ENCODE results near the gene SLC35F4. TPM values are rescaled to one million over a fixed set of nuclear protein-coding genes. Genes with fewer than 3 reads are reported as not detected.

The SLC35F4 gene
- total RNA-seq, 1 experiment from 2014 or later: not detected

DNA sequence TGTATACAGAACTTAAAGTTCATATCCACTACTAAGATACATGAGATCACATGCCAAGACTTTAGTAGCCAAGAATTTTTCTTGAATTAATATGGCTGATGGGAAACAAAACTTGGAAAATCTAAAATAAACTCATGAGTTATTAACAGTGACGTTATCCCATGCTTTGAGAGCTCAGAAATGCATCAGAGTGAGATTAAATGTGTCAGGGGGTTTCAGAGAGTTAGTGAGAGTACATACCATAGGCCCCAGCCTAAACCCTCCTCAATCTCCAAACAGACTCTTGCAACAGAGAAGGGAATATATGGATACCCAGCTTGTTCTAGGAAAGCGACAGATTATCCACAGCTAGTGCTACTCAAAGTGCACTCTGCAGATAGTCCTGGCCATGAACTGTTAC is 19.3 kb downstream of the SLC35F4 start:
- DNase-seq: no peak
- Histone ChIP-seq H3K27me3 (ENCODE audit: low read length) (no peaks in the 10 kb centered on the region), H3K27ac (ENCODE audit: low read length) (no peak overlapping the region), H3K4me2 (ENCODE audit: low read depth, low read length, poor library complexity, severe bottlenecking) (no peak overlapping the region), H3K9ac (ENCODE audit: low read length) (no peak overlapping the region), H3K36me3 (ENCODE audit: insufficient read depth, low read length) (no peaks in the 10 kb centered on the region), H4K20me1 (ENCODE audit: insufficient read depth, low read depth, low read length) (no peaks in the 10 kb centered on the region), H3K4me1 (ENCODE audit: low read length) (no peaks in the 10 kb centered on the region), H3K4me3 (ENCODE audit: low read length) (no peak overlapping the region), H3K9me3 (ENCODE audit: low read length) (no peaks in the 10 kb centered on the region), H2AFZ (ENCODE audit: low read length) (no peak overlapping the region), H3K9me2 (replicated peaks; ENCODE audit: insufficient read depth, low read length) (no peaks in the 10 kb centered on the region), H3K79me2 (ENCODE audit: low read length) (no peaks in the 10 kb centered on the region)

DNA sequence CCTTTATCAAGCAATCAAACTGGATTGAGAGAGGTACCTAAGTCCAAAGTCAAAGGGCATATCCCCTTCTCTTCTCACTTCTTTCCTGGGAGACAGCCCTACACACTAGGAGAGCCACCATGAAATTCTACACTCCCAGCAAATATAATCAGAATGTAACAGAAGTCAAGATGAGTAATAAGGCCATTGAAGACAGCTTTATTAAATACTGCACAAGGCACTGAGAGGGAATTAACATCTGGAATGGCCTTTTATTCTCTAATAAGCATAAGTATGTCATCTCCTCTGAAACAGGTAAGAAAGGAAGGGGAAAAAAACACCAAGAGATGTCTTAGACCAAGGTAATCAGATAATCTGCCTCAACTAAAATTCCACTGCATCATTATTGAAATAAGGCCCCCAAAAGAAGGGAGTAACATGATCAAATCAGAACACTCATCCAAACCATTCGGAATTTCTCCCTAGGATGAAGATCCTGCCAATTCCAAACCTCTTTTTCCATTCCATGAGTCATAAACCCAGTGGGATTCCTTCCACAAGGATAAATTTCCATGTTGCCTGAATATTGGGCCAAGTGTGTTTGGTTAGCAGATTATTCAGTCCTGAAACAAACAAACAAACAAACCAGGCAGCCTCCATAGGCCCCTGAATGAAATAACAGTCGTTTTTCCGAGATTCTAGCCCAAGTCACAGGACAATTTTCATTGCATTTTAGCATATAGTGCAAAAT is 19.9 kb downstream of the SLC35F4 start:
- Histone ChIP-seq H2AFZ (ENCODE audit: low read length) (no peak overlapping the region), H3K4me3 (ENCODE audit: low read length) (no peak overlapping the region), H3K4me1 (ENCODE audit: low read length) (no peaks in the 10 kb centered on the region), H3K9me3 (ENCODE audit: low read length) (no peaks in the 10 kb centered on the region), H3K27me3 (ENCODE audit: low read length) (no peaks in the 10 kb centered on the region), H3K9me2 (replicated peaks; ENCODE audit: insufficient read depth, low read length) (no peaks in the 10 kb centered on the region), H3K4me2 (ENCODE audit: low read depth, low read length, poor library complexity, severe bottlenecking) (no peak overlapping the region), H3K79me2 (ENCODE audit: low read length) (no peaks in the 10 kb centered on the region), H3K27ac (ENCODE audit: low read length) (no peak overlapping the region), H3K36me3 (ENCODE audit: insufficient read depth, low read length) (no peaks in the 10 kb centered on the region), H4K20me1 (ENCODE audit: insufficient read depth, low read depth, low read length) (no peaks in the 10 kb centered on the region), H3K9ac (ENCODE audit: low read length) (no peak overlapping the region)
- DNase-seq: no peak

DNA sequence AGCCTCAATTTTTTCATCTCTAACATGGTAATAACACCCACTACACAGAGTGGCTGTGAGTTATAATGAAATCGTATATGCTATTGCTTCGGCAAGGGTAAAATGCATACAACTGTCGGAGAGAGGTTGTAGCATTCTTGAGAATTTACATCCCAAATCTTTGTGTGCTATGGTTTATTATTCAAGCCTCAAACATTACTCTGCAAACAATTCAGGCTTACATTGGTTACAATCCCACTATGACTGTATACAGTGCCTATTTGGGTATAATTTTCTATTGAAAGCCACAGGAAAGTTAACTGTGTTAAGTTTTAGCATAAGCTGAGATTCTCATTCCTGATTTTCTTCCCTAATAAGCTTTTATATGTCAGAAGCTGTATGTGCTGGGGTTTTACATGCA is 20.6 kb downstream of the SLC35F4 start:
- H3K9me3 ChIP-seq (ENCODE audit: low read length): no peaks in the 10 kb centered on the region

DNA sequence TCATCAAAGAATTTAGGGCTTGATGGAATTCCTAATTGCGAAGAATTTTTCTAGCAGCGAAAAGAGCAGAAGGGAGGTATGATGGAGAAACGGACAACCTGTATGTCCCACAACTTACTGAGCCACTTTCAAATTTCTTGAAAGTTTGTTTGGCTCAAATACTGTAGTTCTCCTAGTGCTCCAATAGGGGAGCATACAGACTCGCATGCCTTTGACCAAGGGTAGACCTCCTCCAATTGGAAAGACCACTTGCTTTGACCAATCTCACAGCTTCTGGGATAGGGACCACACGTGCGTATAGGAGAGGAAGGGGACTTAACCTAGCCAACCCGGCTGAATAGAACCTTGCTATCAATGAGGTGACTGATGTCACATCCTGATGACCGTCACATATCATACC is 28.6 kb downstream of the SLC35F4 start:
- Histone ChIP-seq H3K9me3 (ENCODE audit: low read length) (no peaks in the 10 kb centered on the region), H3K27ac (ENCODE audit: low read length) (no peak overlapping the region), H3K36me3 (ENCODE audit: insufficient read depth, low read length) (no peaks in the 10 kb centered on the region), H3K4me3 (ENCODE audit: low read length) (no peak overlapping the region), H3K4me2 (ENCODE audit: low read depth, low read length, poor library complexity, severe bottlenecking) (no peak overlapping the region), H3K9me2 (replicated peaks; ENCODE audit: insufficient read depth, low read length) (no peaks in the 10 kb centered on the region), H3K4me1 (ENCODE audit: low read length) (no peaks in the 10 kb centered on the region; the same call in 1 of the 2 replicates), H3K79me2 (ENCODE audit: low read length) (no peaks in the 10 kb centered on the region), H2AFZ (ENCODE audit: low read length) (no peak overlapping the region), H4K20me1 (ENCODE audit: insufficient read depth, low read depth, low read length) (no peaks in the 10 kb centered on the region), H3K9ac (ENCODE audit: low read length) (no peak overlapping the region), H3K27me3 (ENCODE audit: low read length) (no peaks in the 10 kb centered on the region)
- no peak for DNase-seq

More for the DNA sequence above, 20.6 kb downstream of the SLC35F4 start:
- H3K9ac ChIP-seq (ENCODE audit: low read length): no peak overlapping the region
- H4K20me1 ChIP-seq (ENCODE audit: insufficient read depth, low read depth, low read length): no peaks in the 10 kb centered on the region
- no peak overlapping the region for H3K4me3 ChIP-seq (ENCODE audit: low read length)
- H3K79me2 ChIP-seq (ENCODE audit: low read length): no peaks in the 10 kb centered on the region
- H3K36me3 ChIP-seq (ENCODE audit: insufficient read depth, low read length): no peaks in the 10 kb centered on the region
- no peak overlapping the region for H3K4me2 ChIP-seq (ENCODE audit: low read depth, low read length, poor library complexity, severe bottlenecking)
- H3K4me1 ChIP-seq (ENCODE audit: low read length): no peaks in the 10 kb centered on the region
- H3K27ac ChIP-seq (ENCODE audit: low read length): no peak overlapping the region
- no peak overlapping the region for H2AFZ ChIP-seq (ENCODE audit: low read length)
- DNase-seq: no peak
- H3K27me3 ChIP-seq (ENCODE audit: low read length): no peaks in the 10 kb centered on the region
- H3K9me2 ChIP-seq (replicated peaks; ENCODE audit: insufficient read depth, low read length): no peaks in the 10 kb centered on the region

DNA sequence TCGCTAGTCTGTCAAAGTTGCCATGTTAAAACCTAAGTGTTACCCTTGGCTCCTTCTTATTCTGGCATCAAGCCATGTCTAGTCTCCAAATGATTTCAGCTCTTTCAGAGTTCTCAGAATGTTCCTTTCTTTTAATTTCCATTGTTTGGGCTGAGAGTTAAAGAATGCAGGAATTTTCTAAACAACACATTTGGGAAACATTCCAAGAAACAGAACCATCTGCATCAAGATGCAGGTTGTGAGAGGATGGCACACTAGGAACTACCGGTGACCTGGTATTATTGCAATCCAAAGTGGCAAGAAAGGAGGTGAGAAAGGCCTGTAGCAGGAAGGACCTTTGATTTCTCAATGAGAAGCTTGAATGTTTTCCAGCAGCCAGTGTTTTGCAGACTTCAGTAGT is 30.1 kb downstream of the SLC35F4 start:
- H4K20me1 ChIP-seq (ENCODE audit: insufficient read depth, low read depth, low read length): no peaks in the 10 kb centered on the region
- no peaks in the 10 kb centered on the region for H3K9me3 ChIP-seq (ENCODE audit: low read length)
- no peaks in the 10 kb centered on the region for H3K36me3 ChIP-seq (ENCODE audit: insufficient read depth, low read length)
- no peak overlapping the region for H3K4me3 ChIP-seq (ENCODE audit: low read length)
- no peak for DNase-seq
- H3K4me1 ChIP-seq (ENCODE audit: low read length): no peaks in the 10 kb centered on the region; the same call in 1 of the 2 replicates
- no peak overlapping the region for H2AFZ ChIP-seq (ENCODE audit: low read length)
- no peak overlapping the region for H3K9ac ChIP-seq (ENCODE audit: low read length)
- H3K27ac ChIP-seq (ENCODE audit: low read length): no peak overlapping the region
- no peaks in the 10 kb centered on the region for H3K79me2 ChIP-seq (ENCODE audit: low read length)
- H3K9me2 ChIP-seq (replicated peaks; ENCODE audit: insufficient read depth, low read length): no peaks in the 10 kb centered on the region
- no peaks in the 10 kb centered on the region for H3K27me3 ChIP-seq (ENCODE audit: low read length)
- H3K4me2 ChIP-seq (ENCODE audit: low read depth, low read length, poor library complexity, severe bottlenecking): no peak overlapping the region

DNA sequence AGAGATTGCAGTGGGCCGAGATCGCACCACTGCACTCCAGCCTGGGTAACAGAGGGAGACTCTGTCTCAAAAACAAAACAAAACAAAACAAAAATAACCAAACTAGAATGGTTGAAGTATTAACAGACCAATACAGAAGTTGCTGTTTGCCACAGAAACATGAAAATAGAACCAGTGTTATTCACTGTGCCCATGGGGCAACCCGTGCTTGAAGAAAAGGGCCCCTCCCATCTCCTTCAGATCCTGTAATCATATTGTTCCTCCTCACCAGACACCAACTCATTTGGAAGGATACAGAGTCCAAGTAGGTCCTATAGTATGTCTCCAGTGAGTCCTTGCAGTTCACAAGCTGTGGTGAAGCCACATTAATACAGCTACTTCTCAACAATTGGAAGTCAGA is 30.9 kb downstream of the SLC35F4 start:
- H4K20me1 ChIP-seq (ENCODE audit: insufficient read depth, low read depth, low read length): no peaks in the 10 kb centered on the region
- no peak overlapping the region for H3K4me3 ChIP-seq (ENCODE audit: low read length)
- no peak overlapping the region for H3K27ac ChIP-seq (ENCODE audit: low read length)
- H3K9ac ChIP-seq (ENCODE audit: low read length): no peak overlapping the region
- no peaks in the 10 kb centered on the region for H3K36me3 ChIP-seq (ENCODE audit: insufficient read depth, low read length)
- DNase-seq: no peak
- no peaks in the 10 kb centered on the region for H3K27me3 ChIP-seq (ENCODE audit: low read length)
- no peak overlapping the region for H2AFZ ChIP-seq (ENCODE audit: low read length)
- H3K79me2 ChIP-seq (ENCODE audit: low read length): no peaks in the 10 kb centered on the region
- no peaks in the 10 kb centered on the region; the same call in 1 of the 2 replicates for H3K4me1 ChIP-seq (ENCODE audit: low read length)
- H3K4me2 ChIP-seq (ENCODE audit: low read depth, low read length, poor library complexity, severe bottlenecking): no peak overlapping the region
- H3K9me3 ChIP-seq (ENCODE audit: low read length): no peaks in the 10 kb centered on the region
- H3K9me2 ChIP-seq (replicated peaks; ENCODE audit: insufficient read depth, low read length): no peaks in the 10 kb centered on the region

DNA sequence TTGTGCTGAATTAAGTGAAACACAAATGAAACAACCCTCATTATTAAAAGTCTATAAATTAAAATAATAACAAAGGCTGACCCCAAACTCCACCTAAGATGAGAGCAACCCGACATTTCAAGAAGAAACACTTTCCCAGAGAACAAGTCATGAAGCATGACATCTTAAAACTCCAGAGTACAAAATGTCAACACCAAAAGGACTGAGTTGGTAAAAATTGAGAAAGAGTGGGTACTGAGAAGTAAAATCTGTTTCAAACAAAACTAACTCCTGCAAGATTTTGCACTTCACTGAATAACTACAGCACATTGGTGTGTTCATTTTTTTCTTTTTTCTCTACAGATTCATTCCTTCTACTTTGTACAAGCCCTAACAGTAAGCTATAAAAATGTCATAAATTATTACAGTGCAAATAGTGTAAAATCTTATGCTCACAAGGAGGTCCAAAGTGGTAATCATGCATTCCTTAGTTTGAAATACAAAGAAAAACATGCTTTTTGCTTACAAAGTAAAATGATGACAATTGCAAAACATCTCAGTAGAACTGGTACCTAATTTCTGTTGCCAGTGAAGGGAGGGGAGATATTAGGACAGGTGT is 31.8 kb downstream of the SLC35F4 start:
- H4K20me1 ChIP-seq (ENCODE audit: insufficient read depth, low read depth, low read length): no peaks in the 10 kb centered on the region
- H3K79me2 ChIP-seq (ENCODE audit: low read length): no peaks in the 10 kb centered on the region
- no peaks in the 10 kb centered on the region for H3K9me2 ChIP-seq (replicated peaks; ENCODE audit: insufficient read depth, low read length)
- no peak overlapping the region for H3K4me2 ChIP-seq (ENCODE audit: low read depth, low read length, poor library complexity, severe bottlenecking)
- no peaks in the 10 kb centered on the region for H3K36me3 ChIP-seq (ENCODE audit: insufficient read depth, low read length)
- H3K9ac ChIP-seq (ENCODE audit: low read length): no peak overlapping the region
- no peaks in the 10 kb centered on the region for H3K9me3 ChIP-seq (ENCODE audit: low read length)
- no peak overlapping the region for H2AFZ ChIP-seq (ENCODE audit: low read length)
- no peak overlapping the region for H3K27ac ChIP-seq (ENCODE audit: low read length)
- no peak overlapping the region for H3K4me3 ChIP-seq (ENCODE audit: low read length)
- no peaks in the 10 kb centered on the region; the same call in 1 of the 2 replicates for H3K4me1 ChIP-seq (ENCODE audit: low read length)
- no peaks in the 10 kb centered on the region for H3K27me3 ChIP-seq (ENCODE audit: low read length)
- DNase-seq: no peak

DNA sequence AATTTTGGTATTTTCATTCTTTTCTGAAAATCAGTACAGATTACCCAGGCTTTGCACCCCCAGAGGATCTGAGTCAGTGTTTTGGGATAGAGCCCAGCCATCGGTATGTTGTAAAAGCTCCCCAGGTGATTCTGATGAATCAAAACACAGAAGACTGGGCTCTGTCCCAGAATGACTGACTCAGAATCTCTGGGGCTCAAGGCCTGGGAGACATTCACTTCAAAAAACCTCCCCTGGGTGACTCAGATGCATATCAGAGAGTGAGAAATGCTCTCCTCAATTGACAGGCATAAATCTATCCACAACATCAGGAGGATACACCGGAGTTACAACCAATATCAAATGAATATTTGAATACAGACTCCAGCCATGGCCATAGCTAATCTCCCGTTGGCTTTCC is 32.6 kb downstream of the SLC35F4 start:
- DNase-seq: no peak
- Histone ChIP-seq H3K36me3 (ENCODE audit: insufficient read depth, low read length) (no peaks in the 10 kb centered on the region), H3K4me1 (ENCODE audit: low read length) (no peaks in the 10 kb centered on the region; the same call in 1 of the 2 replicates), H3K4me2 (ENCODE audit: low read depth, low read length, poor library complexity, severe bottlenecking) (no peak overlapping the region), H2AFZ (ENCODE audit: low read length) (no peak overlapping the region), H3K27me3 (ENCODE audit: low read length) (no peaks in the 10 kb centered on the region), H3K4me3 (ENCODE audit: low read length) (no peak overlapping the region), H3K9me2 (replicated peaks; ENCODE audit: insufficient read depth, low read length) (no peaks in the 10 kb centered on the region), H3K9ac (ENCODE audit: low read length) (no peak overlapping the region), H3K9me3 (ENCODE audit: low read length) (no peaks in the 10 kb centered on the region), H3K79me2 (ENCODE audit: low read length) (no peaks in the 10 kb centered on the region), H3K27ac (ENCODE audit: low read length) (no peak overlapping the region), H4K20me1 (ENCODE audit: insufficient read depth, low read depth, low read length) (no peaks in the 10 kb centered on the region)
